Putamen (tissue), 1 donor: ENCODE results near the gene VTA1.
"Not testable (repeated sequence)": the region's sequence is repeated elsewhere in the genome, so short reads cannot be mapped to it uniquely, and the experiment has no call there.

Experiments used
- DNase-seq: peaks from one replicate; pipeline ENCODE4 v3.0.0-alpha.2; 2016; ENCODE audit warnings: low spot score

Gene VTA1

GRCh38 chr6:142171351-142171750 lies 24.3 kb downstream of the VTA1 start:
- DNase-seq: no peak

- no peak for DNase-seq
These were observed 25.7 kb downstream of the VTA1 start for GRCh38 chr6:142172758-142173157.

- DNase-seq: no peak
These were observed 26.9 kb downstream of the VTA1 start for GRCh38 chr6:142173980-142174379.

- no peak for DNase-seq
These were observed 27.6 kb downstream of the VTA1 start for GRCh38 chr6:142174703-142175102.

GRCh38 chr6:142178129-142178528 lies 31.1 kb downstream of the VTA1 start:
- DNase-seq: no peak

GRCh38 chr6:142182004-142182403 lies 34.9 kb downstream of the VTA1 start:
- no peak for DNase-seq

GRCh38 chr6:142183351-142183750 lies 36.3 kb downstream of the VTA1 start:
- no peak for DNase-seq

- DNase-seq: no peak
These were observed 37.2 kb downstream of the VTA1 start for GRCh38 chr6:142184307-142184706.

- DNase-seq: no peak
These were observed 38.6 kb downstream of the VTA1 start for GRCh38 chr6:142185641-142186040.

- DNase-seq: no peak
These were observed 40.1 kb downstream of the VTA1 start for GRCh38 chr6:142187209-142187608.

- DNase-seq: not testable (repeated sequence)
These were observed 41.3 kb downstream of the VTA1 start for GRCh38 chr6:142188341-142188740.

GRCh38 chr6:142189057-142189456 lies 42.0 kb downstream of the VTA1 start:
- no peak for DNase-seq

- DNase-seq: no peak
These were observed 45.3 kb downstream of the VTA1 start for GRCh38 chr6:142192343-142192742.

- no peak for DNase-seq
These were observed 46.6 kb downstream of the VTA1 start for GRCh38 chr6:142193621-142194020.

GRCh38 chr6:142195862-142196541 lies 48.9 kb downstream of the VTA1 start:
- no peak for DNase-seq

GRCh38 chr6:142200846-142201628 lies 54.0 kb downstream of the VTA1 start:
- no peak for DNase-seq

- peak; percentile 23 for DNase-seq
These were observed 60.3 kb downstream of the VTA1 start for GRCh38 chr6:142207265-142207877.

GRCh38 chr6:142210606-142211005 lies 63.5 kb downstream of the VTA1 start:
- DNase-seq: no peak

DNA sequence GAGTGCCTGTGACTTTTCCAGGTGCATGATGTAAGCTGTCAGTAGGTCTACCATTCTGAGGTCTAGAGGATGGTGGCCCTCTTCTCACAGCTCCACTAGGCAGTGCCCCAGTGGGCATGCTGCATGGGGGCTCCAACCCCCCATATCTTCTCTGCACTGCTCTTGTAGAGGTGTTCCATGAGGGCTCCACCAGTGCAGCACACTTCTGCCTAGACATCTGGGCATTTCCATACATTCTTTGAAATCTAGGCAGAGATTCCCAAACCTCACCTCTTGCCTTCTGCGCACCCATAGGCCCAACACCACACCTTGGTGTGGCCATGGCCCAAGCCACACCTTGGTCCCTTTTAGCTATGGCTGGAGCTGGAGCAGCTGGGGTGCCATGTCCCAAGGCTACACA lies 66.3 kb downstream of the VTA1 start:
- no peak for DNase-seq

- DNase-seq: peak; percentile 31
These were observed 71.4 kb downstream of the VTA1 start for GRCh38 chr6:142218446-142218845.

GRCh38 chr6:142222022-142222421 lies 75.0 kb downstream of the VTA1 start:
- DNase-seq: no peak

DNA sequence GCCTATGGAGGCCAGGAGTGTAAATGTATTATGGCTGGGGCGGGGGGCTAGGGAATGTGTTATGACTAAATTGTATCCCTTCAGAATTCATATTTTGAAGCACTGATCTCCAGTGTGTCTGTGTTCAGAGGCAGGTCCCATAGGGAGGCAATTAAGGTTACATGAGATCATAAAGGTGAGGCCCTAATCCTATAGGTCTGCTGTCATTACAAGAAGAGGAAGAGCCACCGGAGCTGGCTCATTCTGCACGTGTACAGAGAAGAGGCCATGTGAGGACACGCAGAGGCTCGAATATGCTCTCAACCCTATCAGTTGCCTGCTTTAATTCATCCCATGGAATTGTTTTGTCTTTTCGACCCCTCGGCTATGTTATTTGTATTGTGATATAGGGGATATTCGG lies 76.9 kb downstream of the VTA1 start:
- DNase-seq: no peak

DNA sequence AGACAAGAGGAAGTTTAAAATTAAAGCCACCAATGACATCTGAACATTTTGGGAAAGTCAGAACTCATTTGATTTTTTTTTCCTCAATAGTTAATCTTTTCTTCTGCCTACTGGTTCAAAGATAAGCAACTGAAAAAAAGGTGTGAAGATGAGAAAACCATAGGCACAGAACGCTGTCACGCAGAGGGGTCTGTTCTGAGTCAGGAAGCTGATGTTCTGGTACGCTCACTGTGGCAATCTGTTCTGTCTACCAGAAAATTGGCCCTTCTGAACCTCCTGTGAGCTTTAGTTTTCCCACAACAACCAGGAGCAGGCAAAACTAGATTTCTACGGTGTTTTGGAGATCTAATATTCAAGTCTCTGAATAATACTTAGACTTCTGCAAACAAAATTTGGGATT lies 78.1 kb downstream of the VTA1 start:
- DNase-seq: no peak
